Caco-2 (cell line): ENCODE results near the gene WWOX. TPM values are rescaled to one million over a fixed set of nuclear protein-coding genes. Genes with fewer than 3 reads are reported as not detected.

Source experiments
- BruUV-seq: library from RNA; stranded (reverse); fragments of 400-500 nt; replicated peaks from 2 replicates; lab custom pipeline; 2021; lab: Mats Ljungman, UMichigan
- CTCF ChIA-PET: fragments of 300-600 bp; sonication (Branson Sonifier 250); formaldehyde crosslinking; loops from one replicate; lab custom pipeline; 2022; ENCODE audit warnings: antibody characterized with exemption; lab: Charles Lee
- POLR2A ChIA-PET: fragments of 300-600 bp; sonication (Branson Sonifier 250); formaldehyde crosslinking; loops from one replicate; lab custom pipeline; 2022; ENCODE audit warnings: antibody characterized with exemption; lab: Charles Lee
- DNase-seq, 2 experiments: peaks; one replicate each; pipeline versions ENCODE4 v3.0.0 to v3.0.0-alpha.2; 2020 to 2022
- H3K27me3 ChIP-seq: replicated peaks from 2 replicates; pipeline ENCODE4 v1.6.0; 2011; ENCODE audit warnings: low read length; ENCODE audit not compliant: control insufficient read depth, insufficient read depth
- H3K36me3 ChIP-seq: 2 replicates; pipeline ENCODE4 v1.5.1; 2011; ENCODE audit warnings: low read length; ENCODE audit not compliant: control insufficient read depth, insufficient read depth
- H3K4me1 ChIP-seq: fragments of 250-450 bp; sonication (Bioruptor Pico); 2 replicates; pipeline ENCODE4 v1.5.1; 2020; ENCODE audit warnings: mild to moderate bottlenecking
- H3K4me3 ChIP-seq: 2 replicates; pipeline ENCODE4 v1.5.1; 2011; ENCODE audit warnings: low read depth, mild to moderate bottlenecking, control low read depth, low read length
- H3K9me3 ChIP-seq: fragments of 250-450 bp; sonication (Bioruptor Pico); 2 replicates; pipeline ENCODE4 v1.5.1; 2020; ENCODE audit warnings: mild to moderate bottlenecking, moderate library complexity
- H3K27ac Mint-ChIP-seq: one replicate; pipeline ENCODE4 v1.8.0; 2022; ENCODE audit warnings: mixed read lengths; ENCODE audit not compliant: unreplicated experiment
- H3K27me3 Mint-ChIP-seq: one replicate; pipeline ENCODE4 v1.8.0; 2022; ENCODE audit warnings: mixed read lengths; ENCODE audit not compliant: insufficient read depth, unreplicated experiment
- H3K36me3 Mint-ChIP-seq: one replicate; pipeline ENCODE4 v1.8.0; 2022; ENCODE audit warnings: mild to moderate bottlenecking, mixed read lengths; ENCODE audit not compliant: insufficient read depth, unreplicated experiment
- H3K4me1 Mint-ChIP-seq: one replicate; pipeline ENCODE4 v1.8.0; 2022; ENCODE audit warnings: low read depth, mixed read lengths; ENCODE audit not compliant: unreplicated experiment
- H3K4me3 Mint-ChIP-seq: one replicate; pipeline ENCODE4 v1.8.0; 2022; ENCODE audit warnings: mild to moderate bottlenecking, moderate library complexity, mixed read lengths; ENCODE audit not compliant: unreplicated experiment
- H3K9me3 Mint-ChIP-seq: one replicate; pipeline ENCODE4 v1.8.0; 2022; ENCODE audit warnings: mixed read lengths; ENCODE audit not compliant: unreplicated experiment
- CTCF ChIP-seq, 2 experiments: fragments of 200-600 bp in 1 of 2; IDR thresholded peaks; 1 replicate in 1 of 2; 2 replicates in 1 of 2; pipeline versions ENCODE4 v1.5.1 to v1.8.0; 2011 to 2022; ENCODE audit warnings: antibody characterized with exemption in 1 of 2, control low read depth in 1 of 2, inconsistent platforms in 1 of 2, low read depth in 1 of 2, low read length in 1 of 2, mild to moderate bottlenecking in 1 of 2, moderate library complexity in 1 of 2; ENCODE audit not compliant: insufficient read depth in 1 of 2, severe bottlenecking in 1 of 2, unreplicated experiment in 1 of 2
- intact Hi-C: fragments of 100-400 bp; cut with micrococcal nuclease; formaldehyde crosslinking; loops from one replicate; pipeline ENCODE4 v1.10.0; 2022; ENCODE audit not compliant: unreplicated experiment
- total RNA-seq: library from RNA; stranded (reverse); gene quantifications from 2 replicates; pipeline ENCODE4 v1.2.3, GENCODE V29; 2022

WWOX gene
- total RNA-seq, 1 experiment from 2014 or later, result 45.0 TPM

- no peak overlapping the region for H3K27ac Mint-ChIP-seq
- H3K27me3 ChIP-seq, result no peaks in the 10 kb centered on the region
- peaks cover 6% of the 10 kb centered on the region for H3K36me3 Mint-ChIP-seq
- no peak for TF ChIP-seq CTCF (IDR thresholded peaks at IDR 0.05; ENCODE audit: insufficient read depth in 1 of 2, low read depth in 1 of 2, low read length in 1 of 2, severe bottlenecking in 1 of 2, unreplicated experiment in 1 of 2)
- intact Hi-C loops, result no loop called here
- no peaks in the 10 kb centered on the region for H3K36me3 ChIP-seq
- no peaks in the 10 kb centered on the region for H3K9me3 ChIP-seq
- peaks cover 28% of the 10 kb centered on the region for H3K4me1 ChIP-seq
- no peaks in the 10 kb centered on the region for H3K27me3 Mint-ChIP-seq
- peaks cover 41% of the 10 kb centered on the region for H3K4me1 Mint-ChIP-seq
- ChIA-PET POLR2A (no interaction called here), CTCF (no interaction called here)
- BruUV-seq, result no TSS peak
- no peak for DNase-seq
- peaks cover 20% of the 10 kb centered on the region for H3K9me3 Mint-ChIP-seq
- no peak overlapping the region for H3K4me3 ChIP-seq
- H3K4me3 Mint-ChIP-seq, result no peak overlapping the region
These were observed 38.5 kb downstream of the WWOX start for GRCh38 chr16:78137782-78138616.

- intact Hi-C loops, result no loop called here
- peak in 1 of 2 experiments; percentile 18 for DNase-seq
- peaks cover 6% of the 10 kb centered on the region for H3K36me3 Mint-ChIP-seq
- no TSS peak for BruUV-seq
- H3K27ac Mint-ChIP-seq, result peak overlapping the region; percentile 13
- ChIA-PET CTCF (no interaction called here), POLR2A (no interaction called here)
- H3K4me3 Mint-ChIP-seq, result no peak overlapping the region
- no peaks in the 10 kb centered on the region for H3K27me3 Mint-ChIP-seq
- peaks cover 26% of the 10 kb centered on the region for H3K4me1 Mint-ChIP-seq
- Histone ChIP-seq H3K9me3 (peaks cover 8% of the 10 kb centered on the region; the same call in 1 of the 2 replicates), H3K4me3 (no peak overlapping the region), H3K4me1 (peaks cover 13% of the 10 kb centered on the region), H3K36me3 (no peaks in the 10 kb centered on the region), H3K27me3 (no peaks in the 10 kb centered on the region)
- peaks cover 31% of the 10 kb centered on the region for H3K9me3 Mint-ChIP-seq
- TF ChIP-seq CTCF (IDR thresholded peaks at IDR 0.05; ENCODE audit: insufficient read depth in 1 of 2, low read depth in 1 of 2, low read length in 1 of 2, severe bottlenecking in 1 of 2, unreplicated experiment in 1 of 2), result no peak
These were observed 41.5 kb downstream of the WWOX start for GRCh38 chr16:78140818-78141466.

DNA sequence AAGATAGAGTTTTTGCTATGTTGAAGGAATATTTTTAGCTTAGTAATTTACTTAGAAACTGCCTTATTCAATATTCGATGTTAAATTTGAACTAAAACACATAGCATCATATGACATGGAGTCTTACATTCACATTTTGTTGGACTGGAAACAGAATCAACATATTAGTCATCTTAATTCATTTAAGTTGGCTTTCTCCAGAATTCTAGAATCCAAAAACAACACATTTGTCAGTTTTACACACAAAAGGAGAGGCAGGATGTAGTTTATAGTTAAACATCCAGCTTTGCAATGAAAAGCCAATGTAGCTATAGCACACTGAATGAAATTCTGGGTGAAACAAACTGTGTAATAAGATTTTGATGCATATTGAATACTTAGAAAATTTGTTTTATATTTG lies 43.3 kb downstream of the WWOX start:
- Histone ChIP-seq H3K27me3 (no peaks in the 10 kb centered on the region), H3K9me3 (peaks cover 15% of the 10 kb centered on the region; the same call in 1 of the 2 replicates), H3K4me1 (peaks cover 19% of the 10 kb centered on the region), H3K4me3 (no peak overlapping the region), H3K36me3 (no peaks in the 10 kb centered on the region)
- Mint-ChIP-seq H3K27ac (no peak overlapping the region), H3K9me3 (peaks cover 38% of the 10 kb centered on the region), H3K4me3 (no peak overlapping the region), H3K36me3 (peaks cover 6% of the 10 kb centered on the region), H3K27me3 (no peaks in the 10 kb centered on the region), H3K4me1 (peaks cover 27% of the 10 kb centered on the region)
- BruUV-seq, result no TSS peak
- POLR2A ChIA-PET, result no interaction called here
- CTCF ChIA-PET, result no interaction called here
- TF ChIP-seq CTCF (IDR thresholded peaks at IDR 0.05; ENCODE audit: insufficient read depth in 1 of 2, low read depth in 1 of 2, low read length in 1 of 2, severe bottlenecking in 1 of 2, unreplicated experiment in 1 of 2), result no peak
- intact Hi-C loops, result no loop called here
- no peak for DNase-seq
